ENCODE measurements around the gene IQSEC3.

GRCh38 chr12:155646-156045 is 89.1 kb downstream of the IQSEC3 start:
- TF ChIP-seq ZNF2 (tag by site-specific recombination; IDR thresholded peaks at IDR 0.05) = no peak
- no peak for TF ChIP-seq CTCF (tag by site-specific recombination; IDR thresholded peaks at IDR 0.05)
